Osteocyte (in vitro differentiated cells): ENCODE data around the gene LCE7A. TPM values are rescaled to one million over a fixed set of nuclear protein-coding genes. Genes with fewer than 3 reads are reported as not detected.

ENCODE experiments used
- DNase-seq: peaks from one replicate; pipeline ENCODE4 v3.0.0; 2021; ENCODE audit warnings: mixed read lengths; ENCODE audit not compliant: unreplicated experiment; ENCODE audit errors: extremely low spot score
- H3K27ac Mint-ChIP-seq: one replicate; pipeline ENCODE4 v1.8.0; 2021; ENCODE audit warnings: mild to moderate bottlenecking, mixed read lengths; ENCODE audit not compliant: unreplicated experiment
- H3K27me3 Mint-ChIP-seq: one replicate; pipeline ENCODE4 v1.8.0; 2021; ENCODE audit warnings: mixed read lengths; ENCODE audit not compliant: unreplicated experiment
- H3K36me3 Mint-ChIP-seq: one replicate; pipeline ENCODE4 v1.8.0; 2021; ENCODE audit warnings: mixed read lengths; ENCODE audit not compliant: unreplicated experiment
- H3K4me1 Mint-ChIP-seq: one replicate; pipeline ENCODE4 v1.8.0; 2021; ENCODE audit warnings: mixed read lengths; ENCODE audit not compliant: unreplicated experiment
- H3K4me3 Mint-ChIP-seq: one replicate; pipeline ENCODE4 v1.8.0; 2021; ENCODE audit warnings: mild to moderate bottlenecking, moderate library complexity, mixed read lengths; ENCODE audit not compliant: unreplicated experiment
- H3K9me3 Mint-ChIP-seq: one replicate; pipeline ENCODE4 v1.8.0; 2021; ENCODE audit warnings: mixed read lengths; ENCODE audit not compliant: unreplicated experiment
- total RNA-seq: library from RNA; stranded (reverse); gene quantifications from 2 replicates; pipeline ENCODE4 v1.2.1, GENCODE V29; 2021
- TF ChIP-seq, protein P1 (sequence below): fragments of 200-600 bp; sonication (generic); IDR thresholded peaks from 2 replicates; pipeline ENCODE4 v1.5.0; 2021; ENCODE audit warnings: antibody characterized with exemption, mild to moderate bottlenecking, moderate library complexity

Gene LCE7A
- total RNA-seq, 1 donor from 2014 or later, result not detected

DNA sequence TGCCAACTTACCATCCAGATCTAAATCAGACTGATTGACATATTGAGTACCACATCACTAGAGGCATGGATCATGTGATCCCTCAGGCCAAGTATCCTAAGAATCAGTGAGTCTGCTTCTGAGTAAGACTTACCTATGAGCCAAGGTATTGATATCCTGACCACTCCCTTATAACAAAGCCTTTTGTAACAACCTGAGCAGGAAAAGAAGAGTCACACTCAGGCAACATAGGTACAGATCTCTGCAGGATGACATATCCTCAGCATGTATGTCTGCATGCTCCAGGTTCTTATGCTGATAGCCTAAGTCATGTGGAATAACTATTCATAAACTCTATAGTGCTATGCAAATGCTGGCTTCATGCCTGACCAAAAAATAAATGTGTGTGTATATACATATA, 34.8 kb upstream of the LCE7A start:
- peaks cover 4% of the 10 kb centered on the region for H3K9me3 Mint-ChIP-seq

DNA sequence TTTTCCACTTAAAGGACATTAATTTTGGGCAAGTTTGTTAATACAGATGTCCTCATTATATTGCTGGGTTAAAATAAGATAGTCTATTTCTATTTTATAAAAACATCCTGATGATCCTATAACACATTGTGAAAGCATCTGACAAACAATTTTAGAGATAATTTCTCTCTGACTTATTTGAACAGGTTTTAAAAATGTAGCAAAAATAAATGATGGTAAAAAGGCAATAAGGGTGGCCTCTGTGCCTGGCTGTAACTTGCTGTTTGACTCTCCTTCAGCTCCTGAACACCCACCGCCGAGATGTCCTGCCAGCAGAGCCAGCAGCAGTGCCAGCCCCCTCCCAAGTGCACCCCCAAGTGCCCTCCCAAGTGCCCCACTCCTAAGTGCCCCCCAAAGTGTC, 32.6 kb upstream of the LCE7A start, which contains the start of gene LCE1A:
Gene LCE1A, plus strand, starts transcription at position 301 of the 400 bp plus-strand sequence. Its CDS starts 0 bp downstream, at position 301.
- H3K4me3 Mint-ChIP-seq, result no peak within 1 kb of the TSS
- no peaks in the 10 kb centered on the region for H3K36me3 Mint-ChIP-seq
- H3K27me3 Mint-ChIP-seq, result no peaks in the 10 kb centered on the region
- H3K27ac Mint-ChIP-seq, result no peak within 1 kb of the TSS
- TF ChIP-seq, protein P1, sequence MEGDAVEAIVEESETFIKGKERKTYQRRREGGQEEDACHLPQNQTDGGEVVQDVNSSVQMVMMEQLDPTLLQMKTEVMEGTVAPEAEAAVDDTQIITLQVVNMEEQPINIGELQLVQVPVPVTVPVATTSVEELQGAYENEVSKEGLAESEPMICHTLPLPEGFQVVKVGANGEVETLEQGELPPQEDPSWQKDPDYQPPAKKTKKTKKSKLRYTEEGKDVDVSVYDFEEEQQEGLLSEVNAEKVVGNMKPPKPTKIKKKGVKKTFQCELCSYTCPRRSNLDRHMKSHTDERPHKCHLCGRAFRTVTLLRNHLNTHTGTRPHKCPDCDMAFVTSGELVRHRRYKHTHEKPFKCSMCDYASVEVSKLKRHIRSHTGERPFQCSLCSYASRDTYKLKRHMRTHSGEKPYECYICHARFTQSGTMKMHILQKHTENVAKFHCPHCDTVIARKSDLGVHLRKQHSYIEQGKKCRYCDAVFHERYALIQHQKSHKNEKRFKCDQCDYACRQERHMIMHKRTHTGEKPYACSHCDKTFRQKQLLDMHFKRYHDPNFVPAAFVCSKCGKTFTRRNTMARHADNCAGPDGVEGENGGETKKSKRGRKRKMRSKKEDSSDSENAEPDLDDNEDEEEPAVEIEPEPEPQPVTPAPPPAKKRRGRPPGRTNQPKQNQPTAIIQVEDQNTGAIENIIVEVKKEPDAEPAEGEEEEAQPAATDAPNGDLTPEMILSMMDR, result no peak
- DNase-seq, result no peak
- H3K9me3 Mint-ChIP-seq, result peaks cover 4% of the 10 kb centered on the region
- no peaks in the 10 kb centered on the region for H3K4me1 Mint-ChIP-seq

More for the DNA sequence above, 34.8 kb upstream of the LCE7A start:
- Mint-ChIP-seq H3K36me3 (no peaks in the 10 kb centered on the region), H3K27ac (no peak overlapping the region), H3K4me1 (no peaks in the 10 kb centered on the region), H3K4me3 (no peak overlapping the region), H3K27me3 (no peaks in the 10 kb centered on the region)
- TF ChIP-seq, protein P1, result no peak
- DNase-seq, result no peak

DNA sequence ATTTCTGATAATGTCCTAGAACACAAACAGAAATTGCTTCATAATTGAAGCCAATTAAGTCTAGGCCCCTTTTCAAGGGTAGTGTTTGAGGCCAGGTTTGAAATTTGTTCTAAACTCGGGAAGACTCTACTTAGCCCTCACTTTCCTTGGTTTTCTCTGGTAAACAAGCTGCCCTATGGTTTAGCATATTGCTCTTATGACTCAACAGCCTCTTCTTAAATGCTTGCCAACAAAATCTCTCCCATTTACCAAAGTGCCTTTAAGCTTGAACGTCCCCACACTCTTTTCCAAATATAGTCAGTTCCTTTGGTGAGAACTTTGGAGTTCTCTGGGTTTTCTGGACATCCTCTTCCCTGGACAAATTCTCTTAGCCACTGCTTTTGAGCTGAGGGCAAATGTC, 22.9 kb upstream of the LCE7A start:
- DNase-seq, result no peak
- no peak overlapping the region for H3K27ac Mint-ChIP-seq
- no peaks in the 10 kb centered on the region for H3K4me1 Mint-ChIP-seq
- no peaks in the 10 kb centered on the region for H3K36me3 Mint-ChIP-seq
- H3K9me3 Mint-ChIP-seq, result peaks cover 5% of the 10 kb centered on the region
- H3K27me3 Mint-ChIP-seq, result no peaks in the 10 kb centered on the region
- TF ChIP-seq, protein P1, result no peak
- H3K4me3 Mint-ChIP-seq, result no peak overlapping the region

GRCh38 chr1:152842556-152842955, 17.2 kb upstream of the LCE7A start, which contains the start of gene LCE6A:
Gene LCE6A, plus strand, starts transcription at chr1:152842856. Its CDS starts 665 bp downstream, at chr1:152843521.
- Mint-ChIP-seq H3K9me3 (no peaks in the 10 kb centered on the region), H3K4me1 (no peaks in the 10 kb centered on the region), H3K36me3 (no peaks in the 10 kb centered on the region), H3K27ac (no peak within 1 kb of the TSS), H3K27me3 (no peaks in the 10 kb centered on the region), H3K4me3 (no peak within 1 kb of the TSS)
- TF ChIP-seq, protein P1, result no peak
- DNase-seq, result no peak

GRCh38 chr1:152855661-152856060, 4.1 kb upstream of the LCE7A start:
- Mint-ChIP-seq H3K36me3 (no peaks in the 10 kb centered on the region), H3K4me1 (no peaks in the 10 kb centered on the region), H3K9me3 (no peaks in the 10 kb centered on the region), H3K4me3 (no peak overlapping the region), H3K27me3 (no peaks in the 10 kb centered on the region), H3K27ac (no peak overlapping the region)
- no peak for DNase-seq
- TF ChIP-seq, protein P1, result no peak
